Fibroblast of mammary gland (primary cell): ENCODE measurements around the gene UBE2N.

Experiments used
- DNase-seq: peaks from one replicate; pipeline ENCODE4 v3.0.0-alpha.2; 2010; ENCODE audit warnings: low read depth
- H3K4me3 ChIP-seq: 2 replicates; pipeline ENCODE4 v1.5.1; 2011; ENCODE audit warnings: low read depth, mild to moderate bottlenecking, low read length, moderate library complexity; ENCODE audit not compliant: control insufficient read depth
- TF ChIP-seq, protein P1 (sequence below): conservative IDR thresholded peaks from 2 replicates; pipeline ENCODE4 v1.5.1; 2011; ENCODE audit warnings: low read depth, low read length, inconsistent platforms; ENCODE audit not compliant: control insufficient read depth, insufficient read depth

The UBE2N gene

DNA sequence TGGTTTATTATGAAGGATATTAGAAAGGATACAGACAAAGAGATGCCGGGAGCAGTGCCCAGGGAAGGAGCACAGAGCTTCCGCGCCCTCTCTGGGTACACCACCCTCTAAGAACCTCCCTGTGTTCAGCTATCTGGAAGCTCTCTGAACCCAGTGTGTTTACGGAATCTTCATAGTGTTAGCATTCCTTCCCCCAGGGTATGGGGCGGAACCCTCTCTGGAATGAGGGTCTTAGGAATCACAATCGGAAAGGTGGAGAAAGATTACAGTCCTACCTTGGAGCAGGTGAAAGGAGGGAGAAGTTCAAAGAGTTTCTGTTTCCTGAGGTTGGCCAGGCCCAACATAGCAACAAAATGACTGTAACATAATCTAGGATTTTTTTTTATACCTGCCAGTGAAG lies 70.8 kb downstream of the UBE2N start:
- H3K4me3 ChIP-seq, result no peak overlapping the region
- DNase-seq, result no peak
- TF ChIP-seq, protein P1, sequence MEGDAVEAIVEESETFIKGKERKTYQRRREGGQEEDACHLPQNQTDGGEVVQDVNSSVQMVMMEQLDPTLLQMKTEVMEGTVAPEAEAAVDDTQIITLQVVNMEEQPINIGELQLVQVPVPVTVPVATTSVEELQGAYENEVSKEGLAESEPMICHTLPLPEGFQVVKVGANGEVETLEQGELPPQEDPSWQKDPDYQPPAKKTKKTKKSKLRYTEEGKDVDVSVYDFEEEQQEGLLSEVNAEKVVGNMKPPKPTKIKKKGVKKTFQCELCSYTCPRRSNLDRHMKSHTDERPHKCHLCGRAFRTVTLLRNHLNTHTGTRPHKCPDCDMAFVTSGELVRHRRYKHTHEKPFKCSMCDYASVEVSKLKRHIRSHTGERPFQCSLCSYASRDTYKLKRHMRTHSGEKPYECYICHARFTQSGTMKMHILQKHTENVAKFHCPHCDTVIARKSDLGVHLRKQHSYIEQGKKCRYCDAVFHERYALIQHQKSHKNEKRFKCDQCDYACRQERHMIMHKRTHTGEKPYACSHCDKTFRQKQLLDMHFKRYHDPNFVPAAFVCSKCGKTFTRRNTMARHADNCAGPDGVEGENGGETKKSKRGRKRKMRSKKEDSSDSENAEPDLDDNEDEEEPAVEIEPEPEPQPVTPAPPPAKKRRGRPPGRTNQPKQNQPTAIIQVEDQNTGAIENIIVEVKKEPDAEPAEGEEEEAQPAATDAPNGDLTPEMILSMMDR, result no peak

DNA sequence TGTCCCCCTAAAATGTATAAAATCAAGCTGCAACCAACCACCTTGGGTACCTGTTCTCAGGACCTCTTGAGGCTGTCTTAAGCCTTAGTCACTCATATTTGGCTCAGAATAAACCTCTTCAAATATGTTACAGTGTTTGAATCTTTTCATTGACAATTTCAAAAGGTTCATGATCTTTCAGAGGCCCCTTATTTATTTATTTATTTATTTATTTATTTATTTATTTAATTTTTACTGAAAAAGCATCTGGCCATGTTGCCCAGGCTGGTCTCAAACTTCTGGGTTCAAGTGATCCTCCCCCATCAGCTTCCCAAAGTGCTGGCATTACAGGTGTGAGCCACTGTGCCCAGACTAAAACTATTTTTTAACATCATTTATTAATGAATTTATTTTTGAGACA lies 72.2 kb downstream of the UBE2N start:
- DNase-seq, result no peak
- TF ChIP-seq, protein P1, result no peak
- no peak overlapping the region for H3K4me3 ChIP-seq

- no peak for DNase-seq
- TF ChIP-seq, protein P1, result no peak
- no peak overlapping the region for H3K4me3 ChIP-seq
Measured at GRCh38 chr12:93368766-93369165, 73.0 kb downstream of the UBE2N start.

DNA sequence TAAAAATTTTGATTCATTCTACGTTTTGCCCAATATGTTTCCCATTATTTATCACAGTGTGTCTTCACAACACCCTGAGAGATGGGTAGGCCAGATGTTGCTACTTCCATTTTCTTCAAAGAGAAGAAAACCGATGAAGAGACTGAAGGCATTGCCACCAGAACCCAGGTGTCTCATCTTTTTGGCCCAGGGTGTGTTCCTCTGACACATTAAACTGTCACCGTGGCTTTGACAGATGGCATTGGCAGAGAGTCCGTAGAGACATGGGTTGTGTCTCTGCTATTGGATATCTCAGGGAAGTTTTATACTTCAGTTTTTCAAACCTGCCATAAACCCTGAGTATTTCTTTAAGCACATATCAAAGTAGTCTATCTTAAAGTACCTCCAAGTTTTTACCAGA lies 75.3 kb downstream of the UBE2N start:
- H3K4me3 ChIP-seq, result no peak overlapping the region
- no peak for DNase-seq
- TF ChIP-seq, protein P1, result no peak

GRCh38 chr12:93365616-93366405 lies 75.9 kb downstream of the UBE2N start:
- H3K4me3 ChIP-seq, result no peak overlapping the region
- TF ChIP-seq, protein P1, result no peak
- no peak for DNase-seq

GRCh38 chr12:93363841-93364297 lies 77.9 kb downstream of the UBE2N start:
- DNase-seq, result no peak
- H3K4me3 ChIP-seq, result no peak overlapping the region
- TF ChIP-seq, protein P1, result no peak
